ENCODE measurements around the gene PALM. TPM values are rescaled to one million over a fixed set of nuclear protein-coding genes. Genes with fewer than 3 reads are reported as not detected.

The PALM gene
- total RNA-seq, 1 experiment from 2014 or later: 43.7 TPM

DNA sequence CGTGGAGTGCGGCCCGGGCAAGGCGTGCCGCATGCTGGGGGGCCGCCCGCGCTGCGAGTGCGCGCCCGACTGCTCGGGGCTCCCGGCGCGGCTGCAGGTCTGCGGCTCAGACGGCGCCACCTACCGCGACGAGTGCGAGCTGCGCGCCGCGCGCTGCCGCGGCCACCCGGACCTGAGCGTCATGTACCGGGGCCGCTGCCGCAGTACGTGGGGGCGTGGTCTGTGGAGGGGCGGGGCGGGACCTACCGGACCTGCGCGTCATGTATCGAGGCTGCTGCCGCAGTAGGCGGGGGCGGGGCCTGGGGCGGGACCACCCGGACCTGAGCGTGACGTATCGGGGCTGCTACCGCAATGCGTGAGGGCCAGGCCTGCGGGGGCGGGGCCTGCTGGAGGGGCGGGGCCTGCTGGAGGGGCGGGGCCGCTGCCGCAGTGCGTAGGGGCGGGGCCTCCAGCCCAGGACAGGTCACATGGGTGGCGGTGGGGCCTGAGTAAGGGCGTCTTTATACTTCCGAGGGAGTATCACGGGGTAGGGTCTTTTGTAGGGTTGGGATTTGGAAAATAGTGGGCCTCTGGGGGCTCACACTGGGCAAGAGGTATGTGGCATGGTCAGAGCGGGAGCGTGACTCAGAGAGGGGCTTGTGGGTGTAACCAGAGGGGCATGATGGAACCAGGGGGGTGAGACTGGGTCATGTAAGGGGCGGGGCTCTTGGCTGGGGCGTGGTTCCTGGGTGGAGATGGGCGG lies 28.3 kb upstream of the PALM start (continued):
- TF ChIP-seq EZH2phosphoT487 (IDR thresholded peaks at IDR 0.05; ENCODE audit: borderline replicate concordance) (no peak), ELF1 (IDR thresholded peaks at IDR 0.05; ENCODE audit: borderline replicate concordance, low read depth) (no peak), CEBPB (IDR thresholded peaks at IDR 0.05; ENCODE audit: low read depth) (no peak), CBX3 (IDR thresholded peaks at IDR 0.05; ENCODE audit: low read depth) (no peak), SIN3A (IDR thresholded peaks at IDR 0.05; ENCODE audit: low read depth) (no peak; the same call in 1 of the 2 replicates), TCF7L2 (IDR thresholded peaks at IDR 0.05; ENCODE audit: borderline replicate concordance, extremely low read depth, insufficient read depth, insufficient read length) (peak; percentile 15), ZFX (IDR thresholded peaks at IDR 0.05) (no peak; the same call in 1 of the 2 replicates), JUND (IDR thresholded peaks at IDR 0.05) (no peak), EZH2 (IDR thresholded peaks at IDR 0.05) (no peak), POLR2A (IDR thresholded peaks at IDR 0.05; ENCODE audit: borderline replicate concordance, extremely low read depth, insufficient read depth, insufficient read length) (peak; percentile 64), FOSL1 (IDR thresholded peaks at IDR 0.05; ENCODE audit: low read depth) (no peak), POLR2AphosphoS5 (IDR thresholded peaks at IDR 0.05; ENCODE audit: low read depth, low read length) (peak; percentile 91), SRF (IDR thresholded peaks at IDR 0.05; ENCODE audit: low read depth) (no peak), EGR1 (IDR thresholded peaks at IDR 0.05; ENCODE audit: low read depth) (peak; percentile 57; the same call in 1 of the 2 replicates)
- TF ChIP-seq, protein P1, sequence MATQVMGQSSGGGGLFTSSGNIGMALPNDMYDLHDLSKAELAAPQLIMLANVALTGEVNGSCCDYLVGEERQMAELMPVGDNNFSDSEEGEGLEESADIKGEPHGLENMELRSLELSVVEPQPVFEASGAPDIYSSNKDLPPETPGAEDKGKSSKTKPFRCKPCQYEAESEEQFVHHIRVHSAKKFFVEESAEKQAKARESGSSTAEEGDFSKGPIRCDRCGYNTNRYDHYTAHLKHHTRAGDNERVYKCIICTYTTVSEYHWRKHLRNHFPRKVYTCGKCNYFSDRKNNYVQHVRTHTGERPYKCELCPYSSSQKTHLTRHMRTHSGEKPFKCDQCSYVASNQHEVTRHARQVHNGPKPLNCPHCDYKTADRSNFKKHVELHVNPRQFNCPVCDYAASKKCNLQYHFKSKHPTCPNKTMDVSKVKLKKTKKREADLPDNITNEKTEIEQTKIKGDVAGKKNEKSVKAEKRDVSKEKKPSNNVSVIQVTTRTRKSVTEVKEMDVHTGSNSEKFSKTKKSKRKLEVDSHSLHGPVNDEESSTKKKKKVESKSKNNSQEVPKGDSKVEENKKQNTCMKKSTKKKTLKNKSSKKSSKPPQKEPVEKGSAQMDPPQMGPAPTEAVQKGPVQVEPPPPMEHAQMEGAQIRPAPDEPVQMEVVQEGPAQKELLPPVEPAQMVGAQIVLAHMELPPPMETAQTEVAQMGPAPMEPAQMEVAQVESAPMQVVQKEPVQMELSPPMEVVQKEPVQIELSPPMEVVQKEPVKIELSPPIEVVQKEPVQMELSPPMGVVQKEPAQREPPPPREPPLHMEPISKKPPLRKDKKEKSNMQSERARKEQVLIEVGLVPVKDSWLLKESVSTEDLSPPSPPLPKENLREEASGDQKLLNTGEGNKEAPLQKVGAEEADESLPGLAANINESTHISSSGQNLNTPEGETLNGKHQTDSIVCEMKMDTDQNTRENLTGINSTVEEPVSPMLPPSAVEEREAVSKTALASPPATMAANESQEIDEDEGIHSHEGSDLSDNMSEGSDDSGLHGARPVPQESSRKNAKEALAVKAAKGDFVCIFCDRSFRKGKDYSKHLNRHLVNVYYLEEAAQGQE (IDR thresholded peaks at IDR 0.05; ENCODE audit: low read depth): no peak
